IPS-18c (cell line): Measurements from ENCODE around the gene SELPLG.

Source experiments
- H3K4me3 ChIP-seq: 2 replicates; pipeline ENCODE4 v1.7.0; 2013; ENCODE audit warnings: low read depth, mild to moderate bottlenecking, low read length, moderate library complexity; ENCODE audit not compliant: insufficient read depth
- H3K9me3 ChIP-seq: one replicate; pipeline ENCODE4 v1.6.1; 2013; ENCODE audit warnings: mild to moderate bottlenecking, low read length, moderate library complexity; ENCODE audit not compliant: control insufficient read depth, insufficient read depth

SELPLG gene

GRCh38 chr12:108602976-108603704, 30.6 kb downstream of the SELPLG start:
- Histone ChIP-seq H3K4me3 (no peak overlapping the region), H3K9me3 (no peaks in the 10 kb centered on the region)

- H3K4me3 ChIP-seq, result no peak overlapping the region
Observed at GRCh38 chr12:108602209-108602705, 31.4 kb downstream of the SELPLG start.

GRCh38 chr12:108600702-108601007, 33.0 kb downstream of the SELPLG start:
- Histone ChIP-seq H3K9me3 (no peaks in the 10 kb centered on the region), H3K4me3 (no peak overlapping the region)

More at GRCh38 chr12:108602209-108602705, 31.4 kb downstream of the SELPLG start:
- H3K9me3 ChIP-seq, result no peaks in the 10 kb centered on the region

GRCh38 chr12:108599948-108600701, 33.6 kb downstream of the SELPLG start:
- no peaks in the 10 kb centered on the region for H3K9me3 ChIP-seq
- H3K4me3 ChIP-seq, result no peak overlapping the region

GRCh38 chr12:108599541-108599940, 34.2 kb downstream of the SELPLG start:
- Histone ChIP-seq H3K4me3 (no peak overlapping the region), H3K9me3 (no peaks in the 10 kb centered on the region)

- no peaks in the 10 kb centered on the region for H3K9me3 ChIP-seq
- no peak overlapping the region for H3K4me3 ChIP-seq
Observed at GRCh38 chr12:108598553-108599250, 35.0 kb downstream of the SELPLG start.

GRCh38 chr12:108597559-108598471, 35.9 kb downstream of the SELPLG start, which contains the start of gene TMEM119:
Gene TMEM119, minus strand, starts transcription at chr12:108598084. Its CDS starts 5,701 bp downstream, at chr12:108592383.
- no peak within 1 kb of the TSS for H3K4me3 ChIP-seq
- H3K9me3 ChIP-seq, result peaks cover 2% of the 10 kb centered on the region

- H3K4me3 ChIP-seq, result no peak overlapping the region
- H3K9me3 ChIP-seq, result peaks cover 2% of the 10 kb centered on the region
Observed at GRCh38 chr12:108596854-108597558, 36.7 kb downstream of the SELPLG start.

- no peak overlapping the region for H3K4me3 ChIP-seq
- H3K9me3 ChIP-seq, result peaks cover 2% of the 10 kb centered on the region
Observed at GRCh38 chr12:108595711-108596647, 37.7 kb downstream of the SELPLG start.

GRCh38 chr12:108594960-108595710, 38.6 kb downstream of the SELPLG start:
- Histone ChIP-seq H3K9me3 (peaks cover 2% of the 10 kb centered on the region), H3K4me3 (no peak overlapping the region)

GRCh38 chr12:108594323-108594903, 39.3 kb downstream of the SELPLG start:
- no peak overlapping the region for H3K4me3 ChIP-seq

GRCh38 chr12:108592033-108592909, 41.4 kb downstream of the SELPLG start:
- H3K9me3 ChIP-seq, result peaks cover 4% of the 10 kb centered on the region
- no peak overlapping the region for H3K4me3 ChIP-seq

More at GRCh38 chr12:108594323-108594903, 39.3 kb downstream of the SELPLG start:
- peaks cover 2% of the 10 kb centered on the region for H3K9me3 ChIP-seq

- H3K9me3 ChIP-seq, result peaks cover 4% of the 10 kb centered on the region
- no peak overlapping the region for H3K4me3 ChIP-seq
Observed at GRCh38 chr12:108591267-108591980, 42.3 kb downstream of the SELPLG start.
